Measurements from ENCODE around the gene DDI2.
"Not testable (repeated sequence)": the region's sequence is repeated elsewhere in the genome, so short reads cannot be mapped to it uniquely, and the experiment has no call there.

The DDI2 gene

GRCh38 chr1:15636436-15636835 lies 19.2 kb downstream of the DDI2 start:
- DNase-seq (ENCODE audit: low read depth): no peak

GRCh38 chr1:15637826-15638225 lies 20.6 kb downstream of the DDI2 start:
- DNase-seq (ENCODE audit: low read depth): no peak

GRCh38 chr1:15639262-15639661 lies 22.0 kb downstream of the DDI2 start:
- DNase-seq (ENCODE audit: low read depth): no peak

- no peak for DNase-seq (ENCODE audit: low read depth)
These were observed 22.7 kb downstream of the DDI2 start for GRCh38 chr1:15639931-15640330.

- DNase-seq (ENCODE audit: low read depth): peak; percentile 25
These were observed 23.4 kb downstream of the DDI2 start for GRCh38 chr1:15640667-15641066.

- DNase-seq (ENCODE audit: low read depth): no peak
These were observed 32.7 kb downstream of the DDI2 start for GRCh38 chr1:15649937-15650336.

GRCh38 chr1:15650433-15650832 lies 33.2 kb downstream of the DDI2 start:
- DNase-seq (ENCODE audit: low read depth): no peak

GRCh38 chr1:15652130-15652529 lies 34.9 kb downstream of the DDI2 start:
- DNase-seq (ENCODE audit: low read depth): not testable (repeated sequence)

GRCh38 chr1:15654091-15654690 lies 36.9 kb downstream of the DDI2 start:
- no peak for DNase-seq (ENCODE audit: low read depth)

GRCh38 chr1:15656464-15656863 lies 39.2 kb downstream of the DDI2 start:
- no peak for DNase-seq (ENCODE audit: low read depth)

- no peak for DNase-seq (ENCODE audit: low read depth)
These were observed 39.8 kb downstream of the DDI2 start for GRCh38 chr1:15657021-15657420.

- no peak for DNase-seq (ENCODE audit: low read depth)
These were observed 42.9 kb downstream of the DDI2 start for GRCh38 chr1:15660151-15660550.

GRCh38 chr1:15662477-15662876 lies 45.2 kb downstream of the DDI2 start:
- DNase-seq (ENCODE audit: low read depth): no peak

- no peak for DNase-seq (ENCODE audit: low read depth)
These were observed 46.7 kb downstream of the DDI2 start for GRCh38 chr1:15663925-15664324.

GRCh38 chr1:15667362-15667761 lies 50.1 kb downstream of the DDI2 start:
- DNase-seq (ENCODE audit: low read depth): no peak

- peak; percentile 50 for DNase-seq (ENCODE audit: low read depth)
These were observed 51.0 kb downstream of the DDI2 start for GRCh38 chr1:15668089-15668754.

GRCh38 chr1:15669074-15669473 lies 51.8 kb downstream of the DDI2 start:
- DNase-seq (ENCODE audit: low read depth): no peak

- no peak for DNase-seq (ENCODE audit: low read depth)
These were observed 52.6 kb downstream of the DDI2 start for GRCh38 chr1:15669864-15670263.

GRCh38 chr1:15671430-15671829 lies 54.2 kb downstream of the DDI2 start:
- DNase-seq (ENCODE audit: low read depth): no peak

- DNase-seq (ENCODE audit: low read depth): no peak
These were observed 57.3 kb downstream of the DDI2 start for GRCh38 chr1:15674386-15675159.

GRCh38 chr1:15676010-15676409 lies 58.8 kb downstream of the DDI2 start:
- no peak for DNase-seq (ENCODE audit: low read depth)

- DNase-seq (ENCODE audit: low read depth): no peak
These were observed 59.7 kb downstream of the DDI2 start for GRCh38 chr1:15676688-15677661.
